Measurements from ENCODE around the gene KIAA0040.

Gene KIAA0040

DNA sequence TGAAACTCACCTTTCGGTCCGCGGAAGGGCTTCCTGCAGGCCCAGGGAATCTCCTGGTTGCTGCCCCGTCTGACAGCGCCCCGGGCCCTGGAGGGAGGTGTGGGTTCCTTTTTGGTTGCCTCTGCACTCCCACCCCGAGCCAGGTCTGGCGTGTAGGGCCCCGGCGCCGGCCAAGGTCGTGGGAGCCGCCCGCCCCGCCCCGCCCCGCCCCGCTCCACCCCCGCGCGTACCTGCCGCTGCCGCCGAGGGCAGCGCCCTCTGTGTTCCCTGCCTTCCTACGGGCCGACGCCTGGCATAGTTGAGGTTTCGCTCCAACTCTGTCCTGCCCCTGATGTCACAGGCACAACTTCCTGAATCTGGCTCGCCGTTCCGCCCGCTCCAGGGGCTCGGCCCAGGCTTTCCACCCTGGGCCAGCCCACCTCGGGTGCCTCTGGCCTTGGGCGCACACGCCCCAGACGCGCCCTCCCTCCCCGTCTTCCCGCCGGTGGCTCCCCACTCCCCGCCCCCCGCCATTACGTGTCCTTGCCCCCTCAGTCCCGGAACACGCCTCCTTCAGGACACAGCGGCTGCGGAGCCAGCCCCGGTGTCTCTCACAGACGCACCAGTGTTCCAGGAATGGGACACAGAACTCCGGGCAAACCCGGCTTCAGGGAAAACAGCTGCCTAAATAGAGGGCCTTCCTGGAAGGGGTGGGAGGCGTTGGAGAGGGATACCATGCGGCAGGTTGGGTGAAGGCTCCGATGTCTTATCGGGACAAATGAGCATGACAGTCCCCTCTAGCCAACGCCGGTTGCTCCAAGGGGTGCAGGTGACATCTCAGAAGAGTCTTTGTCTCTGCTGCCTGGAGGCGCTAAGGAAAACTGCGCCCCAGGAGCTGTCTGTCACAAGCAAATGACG lies at the start of gene KIAA0040:
Gene KIAA0040, minus strand, starts transcription at position 147 of the 897 bp plus-strand sequence. CDS start 31,763 bp downstream, outside the sequence.
- DNase-seq, result no peak

DNA sequence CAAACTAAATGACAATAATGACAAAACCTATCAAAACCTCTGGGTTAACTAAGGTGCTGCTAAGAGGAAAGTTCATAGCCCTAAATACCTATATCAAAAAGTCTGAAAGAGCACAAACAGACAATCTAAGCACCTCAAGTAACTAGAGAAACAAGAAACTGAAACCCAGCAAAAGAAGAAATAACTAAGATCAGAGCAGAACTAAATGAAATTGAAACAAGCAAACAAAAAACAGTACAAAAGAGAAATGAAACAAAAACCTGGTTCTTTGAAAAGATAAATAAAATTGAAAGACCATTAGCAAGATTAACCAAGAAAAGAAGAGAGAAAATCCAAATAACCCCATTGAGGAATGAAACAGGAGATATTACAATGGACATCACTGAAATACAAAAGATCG lies 44.8 kb upstream of the KIAA0040 start:
- no peak for DNase-seq

DNA sequence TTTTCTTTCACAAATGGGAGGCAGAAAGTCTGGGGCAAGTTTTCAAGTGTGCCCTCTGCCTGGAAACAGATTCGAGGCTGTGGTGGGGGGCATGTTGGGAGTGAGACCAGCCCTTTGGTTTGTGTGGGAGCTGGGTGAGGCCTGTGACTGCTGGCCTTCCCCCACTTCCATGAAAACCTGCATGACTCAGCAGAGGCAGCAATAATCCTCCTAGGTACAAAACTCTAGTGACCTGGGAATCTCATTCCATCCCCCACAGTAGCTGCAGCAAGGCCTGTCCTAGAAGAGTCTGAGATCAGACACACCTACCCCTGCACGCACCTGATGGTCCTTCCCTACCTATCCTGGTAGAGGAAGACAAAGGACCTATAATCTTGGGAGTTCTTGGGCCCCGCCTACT lies 42.1 kb upstream of the KIAA0040 start:
- DNase-seq, result no peak

- no peak for DNase-seq
Measured at GRCh38 chr1:175232335-175232734, 39.8 kb upstream of the KIAA0040 start.

GRCh38 chr1:175225805-175226129 lies 33.2 kb upstream of the KIAA0040 start:
- no peak for DNase-seq

DNA sequence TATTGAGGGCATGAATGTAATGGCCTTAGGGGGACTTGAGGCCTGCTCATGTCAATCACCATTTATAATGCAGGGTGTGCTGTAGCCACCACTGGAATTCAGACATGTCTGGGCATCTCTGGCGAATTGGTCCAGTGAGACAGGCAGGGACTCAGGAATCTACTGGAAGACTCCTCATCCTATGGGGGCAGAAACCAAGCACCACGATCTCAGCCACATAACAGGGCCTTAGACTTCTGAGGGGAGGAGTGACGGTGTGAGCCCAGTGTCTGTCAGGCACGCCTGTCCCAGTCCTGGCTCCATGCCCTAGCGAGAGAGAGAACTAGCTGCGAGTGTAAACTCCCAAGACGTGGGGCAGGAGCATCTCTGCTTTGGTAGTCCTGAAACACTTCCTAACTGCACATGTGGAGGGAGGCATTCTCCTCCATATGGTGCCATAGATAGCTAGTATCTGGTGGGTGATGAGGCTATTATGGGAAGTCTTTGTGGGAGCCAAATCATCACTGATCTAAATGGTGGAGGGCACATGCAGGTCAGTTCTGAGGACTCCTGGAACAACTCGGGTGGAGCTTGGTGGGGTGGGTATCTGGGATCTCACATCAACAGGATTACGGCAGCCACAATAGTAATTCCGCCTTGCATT lies 29.8 kb upstream of the KIAA0040 start:
- no peak for DNase-seq

- DNase-seq, result no peak
Measured at GRCh38 chr1:175221557-175222175, 29.1 kb upstream of the KIAA0040 start.

- DNase-seq, result no peak
Measured at GRCh38 chr1:175220853-175221556, 28.4 kb upstream of the KIAA0040 start.

DNA sequence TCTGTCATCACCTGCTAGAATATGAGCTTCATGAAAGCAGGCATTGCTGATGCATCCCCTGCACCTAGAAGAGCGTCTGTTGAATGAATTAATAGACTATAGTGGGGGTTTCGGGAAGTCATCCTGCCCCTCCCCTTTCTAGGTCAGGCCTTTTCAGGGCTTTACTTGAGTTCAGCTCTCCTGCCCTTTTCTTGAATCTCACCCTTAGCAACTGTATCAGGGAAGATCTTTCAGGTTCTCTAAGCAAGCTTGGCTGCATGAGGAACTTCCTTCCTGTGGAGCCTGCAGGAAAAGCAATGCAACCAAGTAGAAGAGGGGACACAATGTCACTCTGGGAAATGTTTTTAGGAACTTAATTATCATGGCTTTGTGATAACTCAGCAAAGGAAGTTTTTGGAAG lies 27.2 kb upstream of the KIAA0040 start:
- no peak for DNase-seq

GRCh38 chr1:175218786-175219434 lies 26.3 kb upstream of the KIAA0040 start:
- no peak for DNase-seq

DNA sequence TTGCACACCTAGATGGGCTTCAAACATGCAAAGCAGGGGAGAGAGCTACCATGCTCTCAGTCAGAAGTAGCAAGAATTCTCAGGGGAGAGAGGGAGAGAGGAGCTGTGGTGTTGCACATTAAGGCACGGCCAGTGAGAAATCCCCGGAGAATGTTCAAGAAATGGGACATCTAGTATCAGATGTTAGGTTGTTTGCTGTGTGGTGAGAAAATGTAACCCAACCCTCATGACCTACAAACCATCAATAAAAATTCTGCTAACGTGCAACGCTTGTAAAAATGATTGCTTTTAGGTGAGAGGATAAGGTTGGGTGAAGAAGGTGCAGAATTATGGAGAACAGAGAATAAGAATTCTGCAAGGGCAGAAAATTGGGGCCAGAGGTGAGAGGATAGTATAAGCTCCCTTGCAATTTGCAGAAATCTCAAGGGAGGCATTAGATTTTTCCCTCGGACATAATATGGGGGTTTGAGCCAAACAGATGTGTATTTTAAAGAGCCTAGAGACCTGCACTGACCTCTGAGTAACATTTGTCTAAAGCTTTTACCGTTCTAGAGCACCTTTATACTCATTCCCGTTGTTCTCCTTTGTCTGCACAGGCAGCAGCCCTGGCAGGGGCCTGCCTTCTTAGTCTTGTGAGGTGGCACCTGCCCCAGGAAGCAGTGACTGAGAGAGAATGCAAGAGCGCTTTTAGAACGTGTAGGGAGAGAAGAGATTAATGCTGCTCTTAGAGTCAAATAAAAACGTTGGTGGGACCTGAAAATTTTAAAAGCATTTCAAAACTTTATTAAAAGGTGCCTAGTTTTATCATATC lies 25.4 kb upstream of the KIAA0040 start:
- no peak for DNase-seq

GRCh38 chr1:175216444-175216843 lies 23.9 kb upstream of the KIAA0040 start:
- no peak for DNase-seq

GRCh38 chr1:175211656-175212055 lies 19.1 kb upstream of the KIAA0040 start:
- DNase-seq, result no peak

DNA sequence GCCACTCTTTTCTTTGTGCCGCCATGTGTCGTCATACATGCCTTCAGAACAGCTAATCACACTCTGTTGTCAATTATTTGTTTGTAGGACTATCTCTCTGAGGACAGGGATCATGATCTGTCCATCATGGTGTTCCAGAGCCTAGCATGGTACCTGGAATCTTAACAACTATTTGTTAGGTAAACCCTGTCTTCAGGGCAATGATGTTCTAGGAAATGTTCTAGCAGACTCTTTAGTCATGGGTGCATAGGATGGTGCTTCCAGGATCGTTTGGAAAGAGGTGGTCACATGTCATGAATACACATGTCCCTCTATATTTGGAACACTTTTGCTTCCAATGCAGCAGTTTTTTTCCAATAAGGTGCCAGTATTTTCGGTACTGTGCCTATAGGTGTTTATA lies 18.2 kb upstream of the KIAA0040 start:
- DNase-seq, result no peak

DNA sequence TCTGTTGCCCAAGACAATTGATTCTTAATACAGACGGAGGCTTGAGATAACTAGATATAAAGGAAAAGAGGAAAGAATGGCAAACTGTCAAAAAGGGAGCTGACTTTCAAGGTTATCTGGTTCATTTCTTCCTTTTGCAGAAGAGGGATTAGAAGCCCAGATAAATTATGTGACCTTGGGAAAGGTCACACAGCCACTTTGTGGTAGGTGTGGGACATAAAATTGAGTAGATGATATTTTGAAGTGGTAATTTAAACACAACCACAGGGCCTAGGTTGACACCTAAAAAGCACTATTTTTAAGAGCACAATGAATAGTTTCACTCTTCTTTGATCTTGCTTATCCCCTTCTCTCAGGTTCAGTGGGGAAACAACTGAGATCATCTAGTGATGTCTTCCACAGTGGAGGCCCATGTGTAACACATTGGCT lies 16.9 kb upstream of the KIAA0040 start:
- no peak for DNase-seq

DNA sequence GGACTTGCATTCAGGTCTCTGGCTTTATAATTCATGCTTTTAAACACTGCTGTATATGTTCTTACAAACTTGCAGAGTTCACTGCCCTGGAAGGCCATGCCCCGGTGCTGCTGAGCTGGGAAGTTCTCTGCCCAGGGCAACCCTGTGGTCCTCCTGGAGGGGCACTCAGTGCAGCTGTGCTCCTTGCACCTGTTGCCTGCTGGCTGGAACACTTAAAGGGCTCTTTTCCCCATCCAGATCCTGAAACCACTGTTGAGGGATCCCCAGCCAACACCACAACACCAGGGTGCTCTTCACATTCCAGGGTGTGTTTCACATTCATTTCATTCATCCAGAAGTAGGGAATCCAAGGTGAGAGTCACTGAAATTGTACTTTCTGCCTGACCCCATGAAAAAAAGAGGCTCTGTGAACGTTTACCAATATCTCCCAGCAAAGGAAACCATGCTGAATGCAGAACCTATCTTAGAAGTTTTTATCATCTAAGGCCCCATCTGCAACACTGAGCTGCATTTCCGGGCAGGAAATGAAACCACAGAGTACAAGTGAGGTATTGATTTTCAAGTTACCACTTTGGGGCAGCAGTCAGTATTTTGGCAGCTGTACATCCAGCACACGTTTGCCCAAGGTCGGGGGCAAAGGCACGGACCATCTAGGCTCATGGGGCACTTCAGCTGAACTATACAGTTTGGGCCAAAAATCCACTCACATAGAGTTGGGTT lies 16.4 kb upstream of the KIAA0040 start:
- no peak for DNase-seq

DNA sequence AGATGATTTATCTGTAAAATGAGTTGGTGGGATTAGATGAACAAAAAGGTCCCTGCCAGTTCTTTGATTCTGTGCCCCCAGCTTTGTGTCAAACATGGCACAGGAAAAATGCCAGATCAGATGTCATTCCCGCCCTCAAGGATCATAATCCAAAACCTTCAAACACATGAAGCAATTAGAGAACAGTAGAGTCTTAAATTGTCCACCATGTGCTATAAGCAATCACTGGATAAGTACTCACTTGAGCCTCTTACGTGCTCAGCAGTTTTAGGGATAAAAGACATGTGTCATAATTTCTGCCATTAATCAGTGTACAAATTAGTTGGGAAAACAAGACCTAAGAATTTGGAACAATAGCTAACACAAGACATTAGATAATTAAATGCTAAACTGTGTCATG lies 15.4 kb upstream of the KIAA0040 start:
- no peak for DNase-seq

GRCh38 chr1:175206687-175207086 lies 14.1 kb upstream of the KIAA0040 start:
- no peak for DNase-seq

DNA sequence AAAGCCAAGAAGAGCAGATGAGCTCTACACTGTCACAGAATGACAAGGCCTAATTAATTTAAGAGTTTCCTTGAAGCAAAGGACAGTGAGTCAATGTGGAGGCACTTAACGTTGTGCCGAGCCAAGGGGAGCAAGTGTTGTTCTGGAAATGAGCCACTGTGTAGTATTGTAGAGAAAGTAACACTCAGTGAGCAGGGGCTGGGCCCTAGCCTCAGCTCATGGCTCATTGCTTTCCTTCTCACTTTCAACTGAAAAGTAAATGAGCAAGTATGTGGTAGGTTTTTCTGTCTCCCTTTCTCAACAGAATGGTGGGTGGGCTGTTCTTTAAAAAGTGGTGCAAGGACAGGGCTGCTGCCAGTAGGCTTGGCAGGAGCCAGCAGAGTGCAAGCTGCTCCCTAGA lies 11.8 kb upstream of the KIAA0040 start:
- DNase-seq, result no peak

GRCh38 chr1:175203570-175204068 lies 11.0 kb upstream of the KIAA0040 start:
- no peak for DNase-seq
